Measurements from ENCODE around the gene RNF115.
"Not testable (repeated sequence)": the region's sequence is repeated elsewhere in the genome, so short reads cannot be mapped to it uniquely, and the experiment has no call there.

Gene RNF115

DNA sequence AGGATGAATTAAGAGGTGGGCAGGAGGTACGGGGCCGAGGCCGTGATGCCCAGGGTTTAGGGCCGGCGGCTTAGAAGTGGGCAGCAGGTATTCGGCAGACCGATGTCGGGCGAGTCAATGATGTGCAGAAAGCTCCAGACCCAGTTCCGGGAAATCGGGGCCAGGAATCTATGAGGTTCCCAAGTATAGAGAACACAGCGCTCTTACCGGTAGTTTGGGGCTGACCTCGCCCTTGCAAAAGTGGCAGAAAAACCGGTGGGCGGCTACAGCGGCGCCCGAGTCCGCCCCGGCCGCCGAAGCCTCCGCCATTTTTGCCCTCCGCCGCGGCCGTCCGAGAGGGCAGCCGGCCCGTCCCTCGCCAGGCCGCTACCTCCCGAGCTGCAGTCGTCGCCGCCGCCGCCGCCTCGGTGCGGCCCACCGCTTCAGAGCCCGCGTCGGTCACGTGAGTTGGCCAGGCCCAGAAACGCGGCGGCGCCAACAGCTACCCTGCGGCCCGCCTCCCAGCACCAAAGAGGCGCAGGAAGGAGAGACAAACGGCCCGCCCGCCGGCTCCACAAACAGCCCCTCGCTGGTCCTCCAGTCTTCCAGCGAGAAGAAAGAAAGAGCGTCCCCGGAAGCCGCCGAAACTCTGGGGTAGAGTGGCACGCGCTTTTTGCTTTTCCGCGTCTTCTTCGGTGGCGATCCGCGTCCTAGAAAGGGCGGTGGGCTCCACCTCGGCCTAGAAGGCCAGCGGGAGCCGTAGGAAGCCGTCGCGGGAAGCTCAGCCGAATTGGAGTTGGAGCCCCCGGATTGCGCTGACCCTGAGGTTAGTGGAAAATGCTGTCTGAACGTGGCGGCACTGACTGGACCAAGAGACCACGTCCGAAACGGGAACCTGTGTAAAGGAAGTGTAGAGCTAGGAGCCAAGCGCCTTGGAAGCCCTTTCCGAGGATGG is at the start of gene RNF115, which contains the start of gene POLR3C:
Gene RNF115 (minus strand): TSS at position 531 of the 934 bp plus-strand sequence. CDS start 222 bp downstream, at position 309.
Gene POLR3C (plus strand): TSS at position 636 of the 934 bp plus-strand sequence. CDS start 1,577 bp downstream, outside the sequence.
- peak; percentile 87 for DNase-seq (ENCODE audit: low read depth, low spot score)

DNA sequence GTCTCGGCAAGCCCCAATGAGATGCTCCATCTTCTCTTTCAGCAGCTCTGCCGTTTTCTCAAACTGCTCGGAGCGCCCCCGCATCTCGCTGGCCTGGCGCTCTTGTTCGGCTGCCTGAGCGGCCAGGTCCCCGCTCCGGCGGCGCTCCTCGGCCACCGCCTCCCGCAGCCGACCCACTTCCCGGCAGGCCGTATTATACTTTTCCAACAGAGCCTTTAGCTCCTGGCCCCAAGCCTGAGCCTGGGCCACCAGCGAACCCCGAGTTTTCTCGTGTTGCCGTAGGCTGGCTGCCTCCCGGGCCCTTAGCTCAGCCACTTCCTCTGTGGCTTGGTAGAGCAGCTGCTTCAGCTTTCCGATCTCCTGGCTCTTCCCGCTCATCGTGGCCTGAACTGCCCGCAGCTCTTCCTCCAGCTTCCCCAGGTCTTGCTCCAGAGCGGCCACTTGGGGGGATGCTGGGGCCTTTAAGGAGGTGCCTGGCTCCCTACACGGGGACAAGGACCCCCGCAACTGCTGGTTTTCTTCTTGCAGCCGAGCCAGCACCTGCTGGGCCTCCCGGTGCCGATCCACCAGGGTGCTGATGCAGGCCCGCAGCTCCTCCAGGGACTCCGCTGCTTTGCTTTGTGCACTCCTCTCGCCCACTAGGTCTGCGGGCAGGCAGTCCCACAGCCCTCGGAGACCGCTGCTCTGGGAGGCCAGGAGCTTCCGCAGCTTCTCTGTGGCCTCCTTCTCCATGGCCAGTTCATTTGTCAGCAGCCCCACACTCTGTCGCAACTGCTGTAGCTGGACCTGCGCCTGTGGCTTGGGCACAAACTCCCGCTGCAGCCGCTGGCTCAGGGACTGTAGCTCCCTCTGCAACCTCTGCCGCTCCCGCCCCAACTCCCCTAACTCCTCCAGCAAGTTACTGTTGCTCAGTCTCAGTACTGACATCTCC is 48.4 kb upstream of the RNF115 start:
- peak; percentile 31 for DNase-seq (ENCODE audit: low read depth, low spot score)

DNA sequence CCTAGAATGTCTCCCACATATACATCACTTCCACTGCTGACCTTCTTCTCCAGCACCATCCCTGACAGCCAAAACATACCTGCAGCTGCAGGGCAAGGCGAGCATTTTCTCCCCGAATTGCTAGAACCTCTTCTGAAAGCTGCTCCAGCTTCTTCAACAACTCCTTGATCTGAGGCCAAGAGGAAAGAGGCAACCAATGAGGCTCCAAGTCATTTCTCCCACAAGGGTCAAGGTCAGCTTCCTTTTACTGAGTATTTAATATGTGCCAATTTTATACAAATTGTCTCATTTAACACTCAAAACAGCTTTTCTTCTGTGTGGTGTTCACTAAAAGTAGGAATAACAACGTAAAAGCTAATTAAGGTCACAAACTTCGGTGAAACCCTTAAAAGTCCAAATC is 44.3 kb upstream of the RNF115 start:
- DNase-seq (ENCODE audit: low read depth, low spot score), result no peak

DNA sequence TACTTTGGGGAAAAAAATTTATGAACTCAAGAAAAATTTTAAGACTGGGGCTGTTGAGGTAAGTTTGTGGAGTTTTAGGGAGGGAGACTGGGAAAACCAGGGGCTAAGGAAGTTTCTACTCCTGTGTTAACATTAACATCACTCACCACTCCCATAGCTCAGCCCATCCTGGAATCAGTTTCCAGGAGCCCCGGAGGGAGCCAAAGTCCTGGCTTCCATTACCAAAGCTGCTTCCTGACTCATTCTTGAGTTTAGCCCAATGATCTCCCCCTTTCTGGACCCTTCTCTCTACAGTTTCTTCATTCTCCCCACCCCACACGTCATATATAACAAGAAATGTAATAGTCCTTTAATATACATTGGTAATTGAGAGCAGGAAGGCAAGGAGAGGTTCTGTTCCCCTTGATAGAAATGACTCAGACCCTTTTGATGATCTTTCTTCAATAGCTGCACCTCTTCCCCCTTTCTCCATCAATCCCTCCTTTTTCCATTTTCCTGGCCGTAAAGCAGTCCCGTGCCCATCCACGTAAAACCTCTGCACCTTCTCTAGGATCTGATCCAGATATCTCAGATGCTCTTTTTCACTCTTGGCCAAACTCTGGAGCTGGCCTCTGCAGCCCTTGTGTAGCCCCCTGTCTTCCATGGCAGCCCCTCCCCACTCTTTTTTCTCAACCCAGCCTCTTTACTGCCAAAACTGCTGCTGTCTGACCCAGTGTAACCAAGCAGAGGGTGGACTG is 39.6 kb upstream of the RNF115 start:
- DNase-seq (ENCODE audit: low read depth, low spot score), result no peak

DNA sequence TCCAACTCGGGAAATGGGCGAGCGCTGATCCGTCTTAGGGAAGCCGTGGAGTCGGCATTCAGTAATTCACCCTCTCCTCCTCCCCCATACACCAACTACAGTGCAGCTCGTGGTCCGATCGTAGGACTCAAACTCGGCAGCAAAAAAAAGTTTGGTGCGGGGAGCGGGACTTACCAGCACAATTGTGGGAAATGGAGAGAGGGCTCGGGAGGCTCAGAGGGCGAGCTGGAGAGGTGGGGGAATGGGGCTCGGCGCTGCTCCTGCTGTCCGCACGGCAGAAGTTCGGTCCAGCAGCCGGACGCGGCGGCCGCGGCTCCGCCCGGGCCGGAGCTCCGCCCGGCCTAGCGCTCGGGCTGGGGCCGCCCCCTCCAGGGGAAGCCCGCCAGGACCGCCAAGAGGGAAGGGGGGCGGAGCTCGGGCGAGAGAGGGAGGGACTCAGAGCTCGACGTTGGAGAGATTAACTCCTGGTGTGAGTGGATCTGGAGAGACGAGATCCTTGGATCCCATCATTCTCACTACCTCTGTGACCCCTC is 35.7 kb upstream of the RNF115 start:
- peak; percentile 82 for DNase-seq (ENCODE audit: low read depth, low spot score)

DNA sequence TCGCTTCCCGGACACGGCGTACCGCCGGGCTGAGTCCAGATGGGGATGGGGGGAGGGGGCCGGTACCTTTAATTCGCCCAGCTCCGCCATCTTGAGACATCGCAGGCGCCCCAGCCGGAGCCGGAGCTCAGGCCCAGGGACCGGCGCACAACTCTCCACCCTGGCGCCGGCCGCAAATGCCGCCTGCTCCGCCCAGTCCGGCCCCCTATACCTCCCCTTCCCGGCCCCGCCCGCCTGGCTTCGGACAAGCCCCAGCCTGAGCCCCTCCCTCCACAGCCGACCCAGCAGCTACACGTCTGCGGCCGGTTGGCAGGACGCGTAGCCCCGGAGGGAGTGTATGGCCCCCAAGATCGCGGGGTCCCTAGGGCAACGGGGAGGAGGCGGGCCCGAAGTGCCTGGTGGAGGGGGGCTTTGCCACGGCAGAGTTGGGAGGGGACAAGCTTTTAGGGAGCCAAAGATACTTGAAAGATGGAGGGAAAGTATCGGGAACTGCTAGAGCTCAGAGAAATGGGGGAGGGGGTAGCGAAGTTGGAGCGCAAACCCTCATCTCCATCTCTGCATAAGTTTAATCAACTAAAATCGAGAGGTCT is 35.1 kb upstream of the RNF115 start, which contains the start of gene PIAS3:
Gene PIAS3 (minus strand): TSS at position 181 of the 590 bp plus-strand sequence. CDS start 91 bp downstream, at position 90.
- peak; percentile 93 for DNase-seq (ENCODE audit: low read depth, low spot score)

DNA sequence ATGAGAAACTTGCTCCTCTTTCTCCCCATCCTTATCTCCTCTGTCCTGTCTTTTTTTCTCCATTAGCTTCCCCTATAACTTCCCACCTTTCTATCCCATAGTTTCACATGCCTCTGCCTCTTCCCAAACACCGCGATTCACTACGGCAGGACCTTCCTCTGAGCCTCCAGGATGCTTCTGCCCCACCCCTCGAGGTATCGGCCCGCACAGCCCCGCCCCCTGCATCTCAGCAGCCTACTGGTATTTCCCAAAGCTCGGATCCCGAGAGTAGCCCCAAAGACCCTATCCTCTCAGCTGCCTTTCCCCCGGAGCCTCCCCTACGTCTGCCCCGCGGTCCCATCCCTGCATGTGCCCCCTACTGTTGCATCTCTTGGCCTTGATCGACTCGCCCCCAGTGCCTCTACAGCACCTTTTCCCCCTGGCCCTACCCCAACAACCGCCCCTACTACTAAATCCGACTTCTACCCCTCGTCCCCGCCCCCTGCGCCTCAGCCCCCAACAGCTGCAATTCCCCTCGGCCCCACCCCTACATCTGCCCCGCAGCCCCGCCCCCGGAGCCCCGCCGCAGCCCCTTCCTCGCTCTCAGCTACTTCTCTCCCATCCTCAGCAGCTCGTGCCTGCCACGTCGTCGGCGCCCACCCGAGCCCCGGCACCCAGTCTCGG is 34.5 kb upstream of the RNF115 start:
- no peak for DNase-seq (ENCODE audit: low read depth, low spot score)

DNA sequence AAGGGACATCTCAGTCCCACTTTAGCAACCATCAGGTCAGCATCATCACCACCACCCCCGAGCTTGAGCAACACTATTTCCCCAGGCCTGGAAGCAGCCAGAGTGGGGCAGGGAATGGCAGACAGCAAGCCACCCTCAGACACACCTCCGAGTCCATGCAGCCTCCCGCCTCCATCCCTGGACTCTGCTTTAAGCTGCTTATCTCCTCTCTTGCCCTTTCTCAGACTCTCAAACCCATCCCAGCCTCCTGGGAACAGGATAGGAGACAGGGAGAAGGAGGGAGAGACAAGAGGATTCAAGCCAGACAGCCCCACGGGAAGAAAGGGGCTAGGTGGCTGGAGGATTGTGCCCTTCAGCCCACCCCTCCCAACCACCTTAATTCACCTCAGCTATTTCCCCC is 33.3 kb upstream of the RNF115 start:
- no peak for DNase-seq (ENCODE audit: low read depth, low spot score)

DNA sequence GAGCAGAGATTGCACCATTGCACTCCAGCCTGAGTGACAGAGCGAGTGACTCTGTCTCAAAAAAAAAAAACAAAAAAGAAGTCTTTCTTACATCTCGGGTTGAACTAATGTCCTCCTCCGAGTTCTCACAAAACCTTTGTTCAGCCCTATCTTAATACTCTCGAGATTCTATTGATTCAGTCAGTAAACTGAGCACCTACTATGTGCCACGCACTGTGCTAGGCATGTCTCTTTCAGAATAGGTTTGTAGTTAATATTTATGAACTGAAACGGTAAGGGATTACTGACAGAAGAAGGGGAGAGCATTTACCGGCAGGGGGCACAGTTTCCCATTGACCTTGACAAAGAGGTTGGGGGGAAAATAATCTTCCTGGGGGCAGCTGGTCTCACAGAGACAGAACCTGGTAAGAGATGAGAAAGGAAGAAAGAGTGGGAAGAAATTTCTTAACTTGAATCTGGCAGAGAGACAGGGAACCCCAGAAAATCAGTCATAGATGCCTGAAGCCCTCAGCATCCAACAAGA is 31.6 kb upstream of the RNF115 start:
- no peak for DNase-seq (ENCODE audit: low read depth, low spot score)

DNA sequence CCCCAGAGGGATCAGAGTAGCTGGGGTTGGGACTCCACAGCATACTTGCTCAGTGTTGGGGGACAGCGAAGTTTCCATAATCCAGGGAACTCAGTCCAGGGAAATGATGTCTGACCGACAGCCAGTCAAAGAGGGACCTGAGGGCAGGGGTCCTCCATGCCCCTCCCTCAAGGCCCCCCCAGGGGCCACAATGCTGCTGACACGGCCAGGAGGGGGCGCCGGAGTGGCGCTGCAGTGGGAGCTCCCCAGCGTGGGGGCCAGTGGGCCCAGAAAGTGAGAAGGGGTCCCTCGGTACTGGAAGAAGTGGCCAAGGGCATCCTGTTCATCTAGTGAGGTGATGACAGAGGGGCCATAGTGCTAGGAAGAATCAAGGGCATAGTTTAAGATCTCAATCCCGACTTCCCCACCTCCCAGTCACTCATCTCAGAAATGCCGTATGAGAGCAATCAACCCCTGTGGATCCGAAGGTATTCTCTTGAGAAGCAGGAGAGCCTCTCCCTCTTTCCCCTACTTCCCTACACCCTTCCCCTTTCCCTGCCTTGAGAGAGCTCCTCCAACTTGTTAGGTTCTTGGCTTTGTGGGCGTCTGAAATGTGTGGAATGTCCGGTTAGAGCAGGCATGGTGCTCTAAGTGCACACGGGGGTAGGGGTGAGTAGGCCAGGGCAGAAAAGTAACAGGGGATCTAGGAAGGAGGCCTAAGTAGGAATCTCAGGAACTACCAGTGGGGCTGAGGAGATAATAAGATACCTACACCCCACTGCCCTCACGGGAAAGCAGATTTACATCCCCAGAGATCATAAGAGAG is 25.7 kb upstream of the RNF115 start:
- DNase-seq (ENCODE audit: low read depth, low spot score), result no peak

DNA sequence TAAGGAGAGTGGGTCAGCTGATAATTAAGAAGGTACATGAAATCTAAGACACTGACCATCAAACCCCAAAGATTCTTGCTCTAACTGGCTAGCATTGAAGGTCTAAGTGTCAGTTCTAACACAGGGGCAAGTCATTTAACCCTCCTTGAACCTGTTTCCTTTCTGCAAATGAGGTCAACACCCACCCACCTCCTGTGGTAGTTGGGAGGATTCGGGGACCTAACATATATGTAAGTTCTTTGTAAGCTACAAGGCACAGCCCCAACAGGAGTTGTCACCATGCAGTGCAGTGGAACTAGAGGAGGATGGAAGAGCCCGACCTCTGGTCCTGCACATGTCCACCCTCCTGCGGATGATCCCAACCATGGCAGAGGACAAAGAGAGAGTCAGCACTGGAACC is 23.9 kb upstream of the RNF115 start:
- DNase-seq (ENCODE audit: low read depth, low spot score), result no peak

DNA sequence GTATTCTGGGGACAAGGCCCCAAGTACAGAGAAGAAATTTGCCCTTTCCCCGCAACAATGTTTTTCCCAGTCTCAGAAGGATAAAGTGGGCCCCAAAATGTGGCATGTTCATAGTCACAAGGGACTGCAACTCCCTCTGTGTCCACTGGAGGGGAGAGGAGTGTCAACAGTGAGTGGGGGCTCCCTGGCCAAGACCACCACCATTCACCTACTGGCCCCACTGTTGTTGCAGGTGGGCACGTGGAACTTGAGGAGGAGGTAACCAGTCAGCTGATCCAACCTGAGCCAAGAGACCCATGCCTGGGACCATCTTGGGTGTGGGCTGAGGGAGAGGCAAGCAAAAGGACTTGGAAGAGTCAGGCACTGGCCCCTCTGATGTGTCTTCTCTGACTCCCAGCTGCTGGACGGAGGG is 22.3 kb upstream of the RNF115 start:
- DNase-seq (ENCODE audit: low read depth, low spot score), result no peak

DNA sequence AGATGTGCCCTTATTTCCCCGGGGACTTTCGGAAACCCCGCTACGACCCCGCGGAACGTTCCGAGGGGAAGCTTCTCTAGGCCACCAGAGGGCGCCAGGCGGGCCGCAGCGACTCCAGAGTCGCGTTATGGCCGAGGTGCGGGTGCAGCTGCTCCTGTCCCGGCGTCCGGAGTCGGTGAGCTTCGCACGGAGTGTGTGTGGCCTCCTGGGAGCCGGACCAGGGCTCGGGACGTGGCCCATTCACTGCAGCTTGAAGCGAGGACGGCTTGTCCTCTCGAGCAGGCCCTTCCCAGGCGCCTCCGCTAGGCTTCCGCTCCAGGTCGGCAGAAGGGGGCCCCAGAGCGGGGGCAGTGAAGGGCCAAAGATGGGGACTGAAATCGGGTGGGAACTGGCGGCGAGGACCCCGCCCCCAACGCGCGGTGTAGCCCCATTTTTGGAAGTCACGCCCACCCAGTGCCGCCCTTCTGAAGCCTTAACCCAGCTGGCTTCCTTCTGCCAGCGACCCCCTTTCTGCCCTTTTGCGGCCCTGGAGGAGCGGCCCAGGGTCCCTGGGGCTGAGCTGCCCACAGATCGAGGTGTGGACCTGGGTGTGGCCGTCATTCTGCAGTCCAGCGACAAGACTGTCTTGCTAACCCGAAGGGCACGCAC is 21.7 kb upstream of the RNF115 start, which contains the start of gene NUDT17:
Gene NUDT17 (plus strand): TSS at position 117 of the 648 bp plus-strand sequence. CDS start 11 bp downstream, at position 128.
- DNase-seq (ENCODE audit: low read depth, low spot score), result peak; percentile 65

DNA sequence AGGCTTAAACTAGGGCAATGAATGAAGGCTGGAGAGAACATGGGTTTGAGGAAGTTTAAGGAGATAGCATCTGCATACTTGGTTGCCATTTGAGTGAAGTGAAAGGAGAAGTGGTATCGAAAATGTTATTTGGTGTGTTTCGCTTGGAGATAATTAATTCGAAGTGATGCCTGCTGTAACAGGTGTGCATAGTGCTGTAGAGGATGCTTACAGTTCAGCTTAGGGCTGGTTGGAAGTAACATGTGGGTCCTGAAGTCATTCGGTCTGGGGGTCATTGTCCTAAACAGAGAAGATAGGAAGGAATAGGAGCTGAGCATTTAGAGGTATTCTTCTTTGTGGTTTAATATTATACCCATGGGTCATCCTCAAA is 21.2 kb upstream of the RNF115 start:
- DNase-seq (ENCODE audit: low read depth, low spot score), result no peak

DNA sequence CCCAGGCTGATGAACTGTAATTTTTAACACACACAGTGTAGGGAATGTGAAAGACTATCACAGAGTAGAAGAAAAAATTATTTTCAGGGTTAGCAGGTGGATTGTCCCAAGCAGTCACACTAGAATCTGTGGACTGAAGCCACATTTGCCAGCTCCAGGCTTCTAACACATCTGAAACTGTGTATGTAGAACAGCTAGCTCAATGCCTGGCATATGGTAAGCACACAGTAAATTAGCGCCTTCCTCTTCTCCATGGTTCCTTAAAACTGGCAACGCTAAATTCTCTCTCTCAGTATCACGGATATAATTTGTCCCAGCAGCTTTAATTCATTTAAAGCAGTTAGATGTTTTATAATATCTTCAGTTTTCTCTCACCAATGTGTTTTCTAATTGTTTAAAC is 19.1 kb upstream of the RNF115 start:
- DNase-seq (ENCODE audit: low read depth, low spot score), result no peak

DNA sequence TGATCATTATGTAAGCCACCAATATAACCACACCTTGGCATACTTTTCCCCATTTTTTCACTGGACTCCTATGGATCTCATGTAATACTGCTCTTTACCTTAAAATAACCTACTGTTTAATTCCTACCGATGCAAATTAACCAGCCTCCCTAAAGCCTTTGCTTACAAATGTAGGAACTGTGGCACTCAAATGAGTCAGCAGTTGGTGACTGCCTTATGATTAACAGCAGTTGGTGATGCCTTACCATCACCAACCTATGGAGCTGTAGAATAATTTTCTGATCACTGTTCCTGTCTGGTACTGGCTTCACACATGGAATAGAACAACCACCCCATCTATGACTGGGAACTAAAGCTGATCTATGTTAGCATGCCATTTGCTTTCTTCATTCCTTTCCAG is 13.8 kb upstream of the RNF115 start:
- no peak for DNase-seq (ENCODE audit: low read depth, low spot score)

DNA sequence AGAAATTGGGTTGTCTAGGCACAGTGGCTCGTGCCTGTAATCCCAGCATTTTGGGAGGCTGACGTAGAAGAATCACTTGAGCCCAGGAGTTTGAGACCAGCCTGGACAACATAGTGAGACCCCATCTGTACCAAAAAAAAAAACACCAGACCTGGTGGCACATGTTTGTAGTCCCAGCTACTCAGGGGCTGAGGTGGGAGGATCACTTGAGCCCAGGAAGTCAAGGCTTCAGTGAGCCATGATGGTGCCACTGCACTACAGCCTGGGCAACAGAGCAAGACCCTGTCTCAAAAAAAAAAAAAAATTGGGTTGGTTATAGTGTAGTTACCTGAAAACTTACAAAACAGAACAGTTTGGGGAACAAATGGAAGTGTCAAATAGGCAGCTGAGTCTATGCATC is 6.9 kb upstream of the RNF115 start:
- not testable (repeated sequence) for DNase-seq (ENCODE audit: low read depth, low spot score)

DNA sequence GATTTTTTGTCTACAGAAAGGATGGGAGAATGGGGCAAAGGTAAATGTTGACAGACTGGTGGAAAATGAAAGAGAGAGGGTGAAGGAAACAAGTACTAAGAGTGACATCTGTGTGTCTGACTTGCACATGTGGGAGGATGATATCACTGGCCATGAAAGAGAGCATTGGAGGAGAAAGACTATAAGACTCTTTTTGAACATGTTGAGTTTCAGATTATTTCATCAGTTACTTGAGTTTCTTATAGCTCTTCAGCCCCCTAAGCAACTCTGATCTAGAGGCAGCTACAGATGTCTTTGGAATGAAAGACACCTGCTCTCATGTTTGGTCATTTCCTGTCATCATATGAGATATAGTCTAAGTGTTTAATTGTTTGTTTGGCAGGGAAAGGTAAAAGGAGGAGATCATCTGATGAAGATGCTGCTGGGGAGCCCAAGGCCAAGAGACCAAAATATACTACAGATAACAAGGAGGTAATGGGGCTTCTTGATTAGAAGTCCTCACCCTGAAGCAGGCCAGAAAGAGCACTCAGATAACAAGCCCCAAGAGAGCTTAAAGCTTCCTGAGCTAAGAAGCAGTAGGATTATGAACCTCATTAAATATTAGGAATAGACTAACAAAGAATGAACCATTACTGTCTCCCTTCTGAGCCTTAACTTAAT is 4.6 kb upstream of the RNF115 start:
- no peak for DNase-seq (ENCODE audit: low read depth, low spot score)
